B cell (primary cell): ENCODE measurements around the gene MYT1. TPM values are rescaled to one million over a fixed set of nuclear protein-coding genes. Genes with fewer than 3 reads are reported as not detected.
A peak's percentile ranks its signal among the peaks of the same experiment; 100 is the strongest.

Source experiments
- ATAC-seq: fragments of 200-7000 bp; cut with Tn5 transposase; one replicate; pipeline ENCODE4 v1.10.0; 2021; ENCODE audit warnings: low read depth, mild to moderate bottlenecking, moderate number of reproducible peaks, moderate library complexity
- CTCF ChIA-PET: fragments of 350-600 bp; sonication (Branson Sonifier 250); formaldehyde crosslinking; loops from one replicate; lab custom pipeline; 2021; ENCODE audit warnings: antibody characterized with exemption, inconsistent platforms; lab: Charles Lee
- POLR2A ChIA-PET: fragments of 350-600 bp; sonication (Branson Sonifier 250); formaldehyde crosslinking; loops from one replicate; lab custom pipeline; 2021; ENCODE audit warnings: antibody characterized with exemption; lab: Charles Lee
- DNase-seq: peaks from one replicate; pipeline ENCODE4 v3.0.0; 2013
- H2AFZ ChIP-seq: 2 replicates; pipeline ENCODE4 v1.6.1; 2012; ENCODE audit warnings: mild to moderate bottlenecking, low read depth, low read length; ENCODE audit not compliant: insufficient read depth, poor library complexity, severe bottlenecking
- H3K27ac ChIP-seq, 2 donors: 1 replicate in 1 of 2; 2 replicates in 1 of 2; pipeline ENCODE4 v1.5.1; 2012 to 2013; ENCODE audit warnings: low read length in 2 of 2, mild to moderate bottlenecking in 2 of 2, moderate library complexity in 1 of 2
- H3K27me3 ChIP-seq, 4 experiments: fragments of 200-600 bp in 1 of 4; sonication (generic) in 1 of 4; replicated peaks in 1 of 4; 1 replicate in 2 of 4; 2 replicates in 2 of 4; pipeline versions ENCODE4 v1.6.1 to v1.7.0; 2013 to 2016; ENCODE audit warnings: low read length in 3 of 4, mild to moderate bottlenecking in 2 of 4, mixed read lengths in 1 of 4, moderate library complexity in 1 of 4; ENCODE audit not compliant: insufficient read depth in 4 of 4, control insufficient read depth in 3 of 4; ENCODE audit errors: control extremely low read depth in 1 of 4
- H3K36me3 ChIP-seq, 2 experiments: replicated peaks in 1 of 2; 1 replicate in 1 of 2; 2 replicates in 1 of 2; pipeline versions ENCODE4 v1.6.1 to v1.7.1; 2013; ENCODE audit warnings: low read length in 1 of 2; ENCODE audit not compliant: insufficient read depth in 2 of 2, control insufficient read depth in 1 of 2; ENCODE audit errors: control extremely low read depth in 1 of 2, extremely low read depth in 1 of 2
- H3K4me1 ChIP-seq, 2 donors: fragments of 200-600 bp in 1 of 2; sonication (generic) in 1 of 2; 1 replicate in 1 of 2; 2 replicates in 1 of 2; pipeline versions ENCODE4 v1.5.1 to v1.6.1; 2013 to 2017; ENCODE audit warnings: low read length in 2 of 2; ENCODE audit not compliant: control insufficient read depth in 2 of 2, insufficient read depth in 2 of 2
- H3K4me2 ChIP-seq: replicated peaks from 2 replicates; pipeline ENCODE3; 2012; ENCODE audit warnings: mild to moderate bottlenecking, low read depth, low read length; ENCODE audit not compliant: poor library complexity, severe bottlenecking
- H3K4me3 ChIP-seq, 5 experiments: fragments of 200-600 bp in 1 of 5; sonication (generic) in 1 of 5; 1 replicate in 3 of 5; 2 replicates in 2 of 5; pipeline versions ENCODE4 v1.5.1 to v1.7.0; 2011 to 2016; ENCODE audit warnings: low read length in 4 of 5, mild to moderate bottlenecking in 4 of 5, low read depth in 2 of 5, control low read depth in 1 of 5, moderate library complexity in 1 of 5; ENCODE audit not compliant: insufficient read depth in 1 of 5; ENCODE audit errors: control extremely low read depth in 1 of 5, extremely low read depth in 1 of 5
- H3K79me2 ChIP-seq: fragments of 200-600 bp; sonication (generic); one replicate; pipeline ENCODE4 v1.6.0; 2016; ENCODE audit warnings: low read length; ENCODE audit not compliant: control insufficient read depth, insufficient read depth
- H3K9ac ChIP-seq: fragments of 200-600 bp; sonication (generic); 2 replicates; pipeline ENCODE4 v1.6.1; 2017; ENCODE audit warnings: mild to moderate bottlenecking, low read length, moderate library complexity
- H3K9me3 ChIP-seq, 3 donors: one replicate each; pipeline versions ENCODE4 v1.6.1 to v1.7.1; 2013; ENCODE audit warnings: low read length in 2 of 3; ENCODE audit not compliant: control insufficient read depth in 2 of 3, insufficient read depth in 1 of 3; ENCODE audit errors: control extremely low read depth in 1 of 3
- H4K20me1 ChIP-seq: 2 replicates; pipeline ENCODE4 v1.6.0; 2012; ENCODE audit warnings: mild to moderate bottlenecking, low read length; ENCODE audit not compliant: insufficient read depth, control insufficient read depth, poor library complexity, severe bottlenecking
- H3K27ac Mint-ChIP-seq: one replicate; pipeline ENCODE4 v1.8.0; 2021; ENCODE audit warnings: mixed read lengths
- H3K27me3 Mint-ChIP-seq: one replicate; pipeline ENCODE4 v1.8.0; 2021; ENCODE audit warnings: mixed read lengths
- H3K4me1 Mint-ChIP-seq: one replicate; pipeline ENCODE4 v1.8.0; 2021; ENCODE audit warnings: mixed read lengths
- H3K4me3 Mint-ChIP-seq: one replicate; pipeline ENCODE4 v1.8.0; 2021; ENCODE audit warnings: mixed read lengths
- H3K9me3 Mint-ChIP-seq: one replicate; pipeline ENCODE4 v1.8.0; 2022; ENCODE audit warnings: mixed read lengths; ENCODE audit not compliant: insufficient read depth
- EZH2 ChIP-seq: IDR thresholded peaks from 2 replicates; pipeline ENCODE4 v1.6.1; 2012; ENCODE audit warnings: borderline replicate concordance, low read depth, mild to moderate bottlenecking, moderate library complexity, low read length; ENCODE audit not compliant: insufficient read depth, poor library complexity, severe bottlenecking
- WGBS: methylation state at CpG from one replicate; pipeline ENCODE4 v1.1.5; 2013; ENCODE audit warnings: missing lambda C conversion rate; ENCODE audit not compliant: insufficient coverage; 5-methylcytosine and 5-hydroxymethylcytosine counted together
- intact Hi-C: fragments of 100-400 bp; cut with micrococcal nuclease; formaldehyde crosslinking; loops from one replicate; pipeline ENCODE4 v1.10.0; 2022
- polyA plus RNA-seq: library from polyadenylated mRNA; depleted of rRNA; stranded (reverse); fragments of >200 nt; gene quantifications from 2 replicates; pipeline ENCODE4 v1.2.3, GENCODE V29; 2012
- total RNA-seq, 2 donors: library from RNA; stranded (reverse); fragments of 120-200 nt in 1 of 2; gene quantifications; 1 replicate in 1 of 2; 2 replicates in 1 of 2; pipeline versions ENCODE4 v1.2.3 to v1.2.4, GENCODE V29; 2013 to 2022
- TF ChIP-seq, protein P1 (sequence below): fragments of 200-600 bp; IDR thresholded peaks from one replicate; pipeline ENCODE4 v1.8.0; 2022; ENCODE audit warnings: antibody characterized with exemption, mild to moderate bottlenecking

The MYT1 gene
- total and polyA plus RNA-seq, 2 donors (not counting 1 experiment from before 2014, with no cell fraction given), result 0.49 to 42.2 TPM

DNA sequence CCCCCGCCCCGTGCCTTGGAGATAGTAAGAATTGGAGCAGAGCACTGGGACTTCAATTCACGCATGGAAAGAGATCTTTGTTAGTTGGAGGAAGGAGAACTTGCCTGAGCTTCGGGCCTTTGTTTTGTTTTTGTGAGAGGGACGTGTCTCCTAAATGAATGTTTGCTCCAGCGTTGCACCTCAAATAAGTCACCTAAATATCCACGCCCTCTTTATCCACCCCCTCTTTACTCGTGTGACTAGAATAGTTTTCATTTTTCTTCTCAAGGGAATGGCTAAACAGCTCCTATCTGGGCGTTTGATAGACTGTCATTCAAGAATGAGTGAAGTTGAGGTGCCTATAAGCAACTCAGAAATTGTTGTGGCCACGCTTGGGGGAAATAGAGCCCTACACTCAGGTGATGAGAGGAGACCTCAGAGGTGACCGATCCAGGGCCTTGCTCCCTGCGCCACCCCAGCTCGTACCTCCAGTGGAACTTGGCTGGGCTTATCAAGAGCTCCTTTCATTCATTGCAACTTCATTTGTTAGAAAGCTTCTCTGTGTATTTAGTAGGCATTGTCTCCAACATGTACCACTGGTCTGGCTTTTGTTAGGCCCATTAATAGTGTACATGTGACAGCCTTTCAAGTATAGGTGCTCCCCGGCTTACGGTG is 92.2 kb downstream of the MYT1 start:
- intact Hi-C loops, result loop anchor here (5.0 kb wide), 1 partner anchor 179 kb away; the partner anchor contains the start of gene RGS19

More for the DNA sequence above, 92.2 kb downstream of the MYT1 start:
- DNase-seq (no peak), ATAC-seq (no peak)
- ChIA-PET POLR2A (interaction anchor here (0.7 to 1.2 kb wide), 2 partner anchors 156 to 1446 kb away, joined by 3 to 4 read pairs; no protein-coding TSS in a partner anchor), CTCF (interaction anchor here (1.1 to 2.3 kb wide), 2 partner anchors 12 to 218 kb away, joined by 3 to 6 read pairs; no protein-coding TSS in a partner anchor)
- Histone ChIP-seq H4K20me1 (peaks cover 19% of the 10 kb centered on the region), H3K36me3 (peaks cover 0 to 6% of the 10 kb centered on the region in 2 experiments), H3K27me3 (peaks cover 0 to 3% (median 0%) of the 10 kb centered on the region in 4 experiments), H2AFZ (peak overlapping the region; percentile 98), H3K4me2 (peak overlapping the region; percentile 98), H3K79me2 (peaks cover 57% of the 10 kb centered on the region), H3K9ac (peak overlapping the region; percentile 78), H3K27ac (peak overlapping the region in 1 of 2 donors; percentile 77), H3K4me3 (peak overlapping the region; percentile 57 to 86 (median 64)), H3K4me1 (peaks cover 32 to 33% of the 10 kb centered on the region in 2 donors), H3K9me3 (no peaks in the 10 kb centered on the region)
- H3K4me3 Mint-ChIP-seq, result peak overlapping the region; percentile 95
- WGBS, result 41% methylated on average over 7 of the region's 15 CpGs
- H3K27ac Mint-ChIP-seq, result peak overlapping the region; percentile 98
- TF ChIP-seq EZH2, result no peak
- TF ChIP-seq, protein P1, sequence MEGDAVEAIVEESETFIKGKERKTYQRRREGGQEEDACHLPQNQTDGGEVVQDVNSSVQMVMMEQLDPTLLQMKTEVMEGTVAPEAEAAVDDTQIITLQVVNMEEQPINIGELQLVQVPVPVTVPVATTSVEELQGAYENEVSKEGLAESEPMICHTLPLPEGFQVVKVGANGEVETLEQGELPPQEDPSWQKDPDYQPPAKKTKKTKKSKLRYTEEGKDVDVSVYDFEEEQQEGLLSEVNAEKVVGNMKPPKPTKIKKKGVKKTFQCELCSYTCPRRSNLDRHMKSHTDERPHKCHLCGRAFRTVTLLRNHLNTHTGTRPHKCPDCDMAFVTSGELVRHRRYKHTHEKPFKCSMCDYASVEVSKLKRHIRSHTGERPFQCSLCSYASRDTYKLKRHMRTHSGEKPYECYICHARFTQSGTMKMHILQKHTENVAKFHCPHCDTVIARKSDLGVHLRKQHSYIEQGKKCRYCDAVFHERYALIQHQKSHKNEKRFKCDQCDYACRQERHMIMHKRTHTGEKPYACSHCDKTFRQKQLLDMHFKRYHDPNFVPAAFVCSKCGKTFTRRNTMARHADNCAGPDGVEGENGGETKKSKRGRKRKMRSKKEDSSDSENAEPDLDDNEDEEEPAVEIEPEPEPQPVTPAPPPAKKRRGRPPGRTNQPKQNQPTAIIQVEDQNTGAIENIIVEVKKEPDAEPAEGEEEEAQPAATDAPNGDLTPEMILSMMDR, result no peak
- peaks cover 5% of the 10 kb centered on the region for H3K27me3 Mint-ChIP-seq
- no peaks in the 10 kb centered on the region for H3K9me3 Mint-ChIP-seq
- H3K4me1 Mint-ChIP-seq, result peaks cover 59% of the 10 kb centered on the region
